IMR-90 (cell line): ENCODE results near the gene SLC2A3.

Source experiments
- CEBPB ChIP-seq: IDR thresholded peaks from 2 replicates; pipeline ENCODE4 v1.6.1; 2012; ENCODE audit warnings: low read depth, low read length, improper control_type of control experiment
- MAFK ChIP-seq: IDR thresholded peaks from 2 replicates; pipeline ENCODE4 v1.6.1; 2012; ENCODE audit warnings: low read depth, low read length, improper control_type of control experiment
- MAZ ChIP-seq: IDR thresholded peaks from 2 replicates; pipeline ENCODE4 v1.6.1; 2012; ENCODE audit warnings: low read depth, mild to moderate bottlenecking, low read length, improper control_type of control experiment, moderate library complexity, borderline replicate concordance
- MXI1 ChIP-seq: IDR thresholded peaks from 2 replicates; pipeline ENCODE4 v1.6.1; 2012; ENCODE audit warnings: low read depth, mild to moderate bottlenecking, low read length, moderate library complexity, borderline replicate concordance
- POLR2A ChIP-seq: IDR thresholded peaks from 2 replicates; pipeline ENCODE4 v1.6.1; 2012; ENCODE audit warnings: mild to moderate bottlenecking, low read depth, low read length
- RCOR1 ChIP-seq: IDR thresholded peaks from 2 replicates; pipeline ENCODE4 v1.6.1; 2012; ENCODE audit warnings: mild to moderate bottlenecking, low read length, improper control_type of control experiment; ENCODE audit not compliant: insufficient replicate concordance
- SMC3 ChIP-seq: fragments of 150-350 bp; IDR thresholded peaks from 2 replicates; pipeline ENCODE4 v1.6.1; 2016; ENCODE audit warnings: low read depth, mild to moderate bottlenecking, antibody characterized with exemption, low read length, moderate library complexity
- TF ChIP-seq, protein P1 (sequence below): conservative IDR thresholded peaks from 2 replicates; pipeline ENCODE4 v1.5.1; 2012; ENCODE audit warnings: mild to moderate bottlenecking, low read depth, low read length, improper control_type of control experiment

DNA sequence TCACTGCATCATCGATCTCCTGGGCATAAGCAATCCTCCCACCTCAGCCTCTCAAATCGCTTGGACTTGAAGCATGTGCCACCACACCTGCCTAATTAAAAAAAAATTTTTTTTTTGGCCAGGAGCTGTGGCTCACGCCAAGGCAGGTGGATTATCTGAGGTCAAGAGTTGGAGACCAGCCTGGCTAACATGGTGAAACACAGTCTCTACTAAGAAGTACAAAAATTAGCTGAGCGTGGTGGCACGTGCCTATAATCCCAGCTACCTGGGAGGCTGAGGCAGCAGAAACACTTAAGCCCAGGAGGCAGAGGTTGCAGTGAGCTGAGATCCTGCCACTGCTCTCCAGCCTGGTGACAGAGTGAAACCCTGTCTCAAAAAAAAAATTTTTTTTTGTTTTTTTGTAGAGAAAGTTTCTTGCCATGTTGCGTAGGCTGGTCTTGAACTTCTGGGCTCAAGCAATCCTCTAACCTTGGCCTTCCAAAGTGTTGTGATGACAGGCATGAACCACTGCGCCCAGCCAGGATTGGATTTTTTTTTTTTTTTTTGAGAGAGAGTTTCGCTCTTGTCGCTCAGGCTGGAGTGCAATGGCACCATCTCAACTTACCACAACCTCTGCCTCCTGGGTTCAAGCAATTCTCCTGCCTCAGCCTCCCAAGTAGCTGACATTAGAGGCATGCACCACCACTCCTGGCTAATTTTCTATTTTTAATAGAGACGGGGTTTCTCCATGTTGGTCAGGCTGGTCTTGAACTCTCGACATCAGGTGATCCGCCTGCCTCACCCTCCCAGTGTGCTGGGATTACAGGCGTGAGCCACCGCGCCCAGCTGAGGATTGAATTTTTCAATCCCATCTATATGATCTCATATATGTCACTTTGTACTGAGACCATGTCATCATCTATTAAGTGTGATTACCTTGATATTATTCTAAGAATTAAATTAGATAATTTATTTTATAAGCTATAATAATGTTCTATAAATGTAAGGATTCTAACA lies 12.4 kb downstream of the SLC2A3 start:
- TF ChIP-seq SMC3 (no peak), CEBPB (no peak), POLR2A (no peak), RCOR1 (no peak), MXI1 (no peak), MAZ (no peak), MAFK (no peak)
- TF ChIP-seq, protein P1, sequence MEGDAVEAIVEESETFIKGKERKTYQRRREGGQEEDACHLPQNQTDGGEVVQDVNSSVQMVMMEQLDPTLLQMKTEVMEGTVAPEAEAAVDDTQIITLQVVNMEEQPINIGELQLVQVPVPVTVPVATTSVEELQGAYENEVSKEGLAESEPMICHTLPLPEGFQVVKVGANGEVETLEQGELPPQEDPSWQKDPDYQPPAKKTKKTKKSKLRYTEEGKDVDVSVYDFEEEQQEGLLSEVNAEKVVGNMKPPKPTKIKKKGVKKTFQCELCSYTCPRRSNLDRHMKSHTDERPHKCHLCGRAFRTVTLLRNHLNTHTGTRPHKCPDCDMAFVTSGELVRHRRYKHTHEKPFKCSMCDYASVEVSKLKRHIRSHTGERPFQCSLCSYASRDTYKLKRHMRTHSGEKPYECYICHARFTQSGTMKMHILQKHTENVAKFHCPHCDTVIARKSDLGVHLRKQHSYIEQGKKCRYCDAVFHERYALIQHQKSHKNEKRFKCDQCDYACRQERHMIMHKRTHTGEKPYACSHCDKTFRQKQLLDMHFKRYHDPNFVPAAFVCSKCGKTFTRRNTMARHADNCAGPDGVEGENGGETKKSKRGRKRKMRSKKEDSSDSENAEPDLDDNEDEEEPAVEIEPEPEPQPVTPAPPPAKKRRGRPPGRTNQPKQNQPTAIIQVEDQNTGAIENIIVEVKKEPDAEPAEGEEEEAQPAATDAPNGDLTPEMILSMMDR, result no peak
